Vagina (tissue), 2 donors: ENCODE data around the gene MUC6. TPM values are rescaled to one million over a fixed set of nuclear protein-coding genes. Genes with fewer than 3 reads are reported as not detected.

Experiments
- DNase-seq, 2 donors: peaks; one replicate each; pipeline ENCODE4 v3.0.0-alpha.2; 2017; ENCODE audit errors: extremely low spot score in 2 of 2
- H3K27ac ChIP-seq: fragments of 200-600 bp; sonication (generic); one replicate; pipeline ENCODE4 v1.5.1; 2019
- H3K27me3 ChIP-seq: fragments of 200-600 bp; sonication (generic); one replicate; pipeline ENCODE4 v1.5.1; 2019
- H3K36me3 ChIP-seq, 2 donors: fragments of 200-600 bp; sonication (generic); one replicate each; pipeline ENCODE4 v1.5.1; 2017 to 2019
- H3K4me1 ChIP-seq: fragments of 200-600 bp; sonication (generic); one replicate; pipeline ENCODE4 v1.5.1; 2019
- H3K4me3 ChIP-seq, 2 donors: fragments of 200-600 bp; sonication (generic); 1 replicate in 1 of 2; 2 replicates in 1 of 2; pipeline ENCODE4 v1.5.1; 2016 to 2019
- H3K9me3 ChIP-seq: fragments of 200-600 bp; sonication (generic); one replicate; pipeline ENCODE4 v1.5.1; 2019
- POLR2A ChIP-seq, 2 donors: fragments of 450-650 bp; IDR thresholded peaks; one replicate each; pipeline ENCODE4 v1.6.1; 2017; ENCODE audit warnings: antibody characterized with exemption in 2 of 2, mild to moderate bottlenecking in 2 of 2, moderate library complexity in 2 of 2
- POLR2AphosphoS5 ChIP-seq, 2 donors: sonication (generic); formaldehyde crosslinking; IDR thresholded peaks; one replicate each; pipeline ENCODE4 v1.9.0; 2017; ENCODE audit warnings: antibody characterized with exemption in 2 of 2, mild to moderate bottlenecking in 2 of 2, low read depth in 1 of 2; ENCODE audit not compliant: insufficient read depth in 1 of 2
- intact Hi-C: fragments of 100-400 bp; cut with DNase I; formaldehyde crosslinking; loops from one replicate; pipeline ENCODE4 v1.15.1; 2023
- total RNA-seq: library from RNA; depleted of rRNA; stranded (reverse); fragments of >200 nt; gene quantifications from one replicate; pipeline ENCODE4 v1.2.3, GENCODE V29; 2016
- TF ChIP-seq, protein P1 (sequence below), 3 experiments: fragments of 450-650 bp in 2 of 3; fragments of 200-600 bp in 1 of 3; sonication (generic) in 1 of 3; IDR thresholded peaks; one replicate each; pipeline ENCODE4 v1.5.1; 2017 to 2019; ENCODE audit warnings: antibody characterized with exemption in 3 of 3, mild to moderate bottlenecking in 2 of 3, moderate library complexity in 2 of 3

MUC6 gene
- total RNA-seq, 1 donor from 2014 or later, result not detected

DNA sequence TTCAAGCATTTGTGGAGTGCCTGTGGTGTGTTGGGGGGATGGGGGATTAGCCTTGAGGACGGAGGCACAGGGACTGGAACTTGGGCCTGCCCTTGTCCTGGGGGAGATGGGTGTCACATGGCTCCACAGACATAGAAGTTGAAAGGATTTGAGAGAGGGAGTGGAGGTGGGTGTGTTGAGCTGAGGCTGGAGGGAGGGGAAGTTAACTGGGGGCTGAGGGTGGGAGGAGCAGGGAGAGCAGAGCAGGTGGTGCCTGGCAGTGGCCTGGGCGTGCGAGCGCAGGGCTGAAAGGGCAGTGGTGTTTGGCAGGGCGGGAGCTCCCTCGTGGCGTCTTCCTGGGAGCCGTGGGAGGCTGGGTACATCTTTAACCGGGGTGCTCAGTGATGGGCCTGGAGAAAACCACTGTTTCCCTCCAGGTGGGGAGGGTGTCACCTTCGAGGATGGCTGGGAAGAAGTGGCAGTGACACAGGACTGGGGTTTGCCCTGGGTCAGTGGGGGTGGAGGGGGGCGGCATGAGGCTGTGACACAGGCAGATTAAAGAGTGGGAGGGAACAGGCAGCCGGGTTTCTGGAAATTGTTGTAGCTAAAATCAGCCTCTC, 65.3 kb downstream of the MUC6 start:
- no peaks in the 10 kb centered on the region for H3K27me3 ChIP-seq
- DNase-seq, result no peak
- H3K4me1 ChIP-seq, result peaks cover 20% of the 10 kb centered on the region
- H3K4me3 ChIP-seq, result no peak overlapping the region
- peaks cover 0 to 24% of the 10 kb centered on the region in 2 donors for H3K36me3 ChIP-seq
- no peak overlapping the region for H3K27ac ChIP-seq
- TF ChIP-seq POLR2A (IDR thresholded peaks at IDR 0.05) (no peak), POLR2AphosphoS5 (IDR thresholded peaks at IDR 0.05; ENCODE audit: insufficient read depth in 1 of 2, low read depth in 1 of 2) (no peak)
- TF ChIP-seq, protein P1, sequence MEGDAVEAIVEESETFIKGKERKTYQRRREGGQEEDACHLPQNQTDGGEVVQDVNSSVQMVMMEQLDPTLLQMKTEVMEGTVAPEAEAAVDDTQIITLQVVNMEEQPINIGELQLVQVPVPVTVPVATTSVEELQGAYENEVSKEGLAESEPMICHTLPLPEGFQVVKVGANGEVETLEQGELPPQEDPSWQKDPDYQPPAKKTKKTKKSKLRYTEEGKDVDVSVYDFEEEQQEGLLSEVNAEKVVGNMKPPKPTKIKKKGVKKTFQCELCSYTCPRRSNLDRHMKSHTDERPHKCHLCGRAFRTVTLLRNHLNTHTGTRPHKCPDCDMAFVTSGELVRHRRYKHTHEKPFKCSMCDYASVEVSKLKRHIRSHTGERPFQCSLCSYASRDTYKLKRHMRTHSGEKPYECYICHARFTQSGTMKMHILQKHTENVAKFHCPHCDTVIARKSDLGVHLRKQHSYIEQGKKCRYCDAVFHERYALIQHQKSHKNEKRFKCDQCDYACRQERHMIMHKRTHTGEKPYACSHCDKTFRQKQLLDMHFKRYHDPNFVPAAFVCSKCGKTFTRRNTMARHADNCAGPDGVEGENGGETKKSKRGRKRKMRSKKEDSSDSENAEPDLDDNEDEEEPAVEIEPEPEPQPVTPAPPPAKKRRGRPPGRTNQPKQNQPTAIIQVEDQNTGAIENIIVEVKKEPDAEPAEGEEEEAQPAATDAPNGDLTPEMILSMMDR (IDR thresholded peaks at IDR 0.05), result no peak
- H3K9me3 ChIP-seq, result no peaks in the 10 kb centered on the region
- intact Hi-C loops, result no loop called here

DNA sequence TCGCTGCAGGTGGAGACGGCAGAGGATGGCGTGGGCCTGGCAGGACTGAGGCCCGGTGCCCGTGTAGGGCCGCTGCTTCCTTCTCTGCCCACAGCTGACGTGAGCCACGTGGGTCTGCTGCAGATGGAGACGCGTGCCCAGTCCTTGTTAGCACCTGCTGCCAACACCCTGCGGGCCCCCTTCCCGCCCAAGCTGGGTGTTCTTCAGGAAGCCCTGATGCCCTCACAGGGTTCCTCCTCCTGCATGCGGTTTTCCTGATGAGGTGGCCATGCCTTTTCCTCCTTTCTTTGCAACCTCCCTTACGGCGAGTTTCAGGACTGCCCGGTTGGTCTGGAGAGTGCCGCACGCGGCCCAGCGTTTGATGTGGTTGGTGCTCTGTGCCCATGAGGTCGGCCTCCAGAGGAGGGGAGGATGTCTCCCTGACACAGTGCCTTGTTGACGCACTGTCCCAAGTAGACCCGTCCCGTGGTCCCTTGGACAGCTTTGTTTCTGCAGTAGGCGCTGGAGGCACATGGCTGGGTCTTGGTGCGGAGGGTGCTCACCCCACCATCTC, 66.1 kb downstream of the MUC6 start:
- H3K27me3 ChIP-seq, result no peaks in the 10 kb centered on the region
- intact Hi-C loops, result no loop called here
- H3K27ac ChIP-seq, result no peak overlapping the region
- no peak for TF ChIP-seq POLR2A (IDR thresholded peaks at IDR 0.05)
- TF ChIP-seq POLR2AphosphoS5 (IDR thresholded peaks at IDR 0.05; ENCODE audit: insufficient read depth in 1 of 2, low read depth in 1 of 2), result no peak
- TF ChIP-seq, protein P1 (IDR thresholded peaks at IDR 0.05), result no peak
- H3K36me3 ChIP-seq, result peaks cover 0 to 24% of the 10 kb centered on the region in 2 donors
- no peak overlapping the region for H3K4me3 ChIP-seq
- H3K9me3 ChIP-seq, result no peaks in the 10 kb centered on the region
- no peak for DNase-seq
- H3K4me1 ChIP-seq, result peaks cover 20% of the 10 kb centered on the region

DNA sequence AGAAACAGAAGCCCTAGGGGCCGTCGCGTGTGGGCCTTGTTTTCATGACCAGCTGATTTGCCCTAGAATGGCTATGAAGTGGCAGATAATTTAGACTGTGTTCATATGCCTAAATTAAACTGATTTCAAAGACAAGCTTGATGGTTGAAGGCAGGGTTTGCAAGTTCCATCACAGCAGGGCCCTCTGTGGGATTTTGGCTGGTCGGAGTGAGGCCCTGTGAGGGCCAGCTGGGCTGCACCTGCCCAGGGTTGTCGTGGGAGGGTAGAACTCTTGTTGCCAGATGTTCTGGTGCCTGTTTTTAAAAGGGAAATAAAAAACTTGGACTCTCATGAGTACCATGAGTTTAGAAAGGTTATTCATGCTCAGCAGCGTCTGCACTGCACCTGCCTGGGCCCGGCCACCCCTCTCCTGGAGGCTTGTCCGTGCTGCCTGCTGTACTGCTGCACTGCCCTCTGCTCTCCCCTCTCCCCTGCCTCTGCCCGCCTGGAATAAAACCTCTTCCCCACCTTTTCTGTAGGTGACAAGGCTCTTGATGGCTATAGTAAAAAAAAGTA, 66.8 kb downstream of the MUC6 start:
- intact Hi-C loops, result no loop called here

DNA sequence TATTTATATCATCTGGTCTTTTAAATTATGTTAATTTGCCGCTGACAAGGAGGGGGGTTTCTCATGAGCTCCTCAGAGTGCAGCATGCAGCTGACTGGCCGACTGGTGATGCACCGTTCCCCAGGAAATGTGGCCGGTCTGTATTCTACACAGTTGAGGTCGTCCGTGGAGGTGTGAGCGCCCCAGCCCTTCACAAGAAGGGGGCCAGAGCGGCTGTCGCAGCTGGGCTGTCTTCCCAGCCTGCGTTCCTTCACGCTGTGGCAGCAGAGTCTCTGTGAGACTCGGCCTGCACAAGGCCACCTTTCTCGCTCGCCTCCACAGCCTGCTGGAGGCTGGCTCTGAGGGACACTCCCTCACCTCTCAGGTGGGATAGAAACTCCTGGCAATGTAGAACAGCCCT, 67.7 kb downstream of the MUC6 start:
- no peak for DNase-seq
- Histone ChIP-seq H3K36me3 (peaks cover 0 to 27% of the 10 kb centered on the region in 2 donors), H3K9me3 (no peaks in the 10 kb centered on the region), H3K4me3 (no peak overlapping the region), H3K27ac (no peak overlapping the region), H3K4me1 (peaks cover 20% of the 10 kb centered on the region), H3K27me3 (no peaks in the 10 kb centered on the region)
- TF ChIP-seq POLR2A (IDR thresholded peaks at IDR 0.05) (no peak), POLR2AphosphoS5 (IDR thresholded peaks at IDR 0.05; ENCODE audit: insufficient read depth in 1 of 2, low read depth in 1 of 2) (no peak)
- TF ChIP-seq, protein P1 (IDR thresholded peaks at IDR 0.05), result no peak
- intact Hi-C loops, result no loop called here

More for the DNA sequence above, 66.8 kb downstream of the MUC6 start:
- DNase-seq, result no peak
- Histone ChIP-seq H3K9me3 (no peaks in the 10 kb centered on the region), H3K4me1 (peaks cover 20% of the 10 kb centered on the region), H3K36me3 (peaks cover 0 to 24% of the 10 kb centered on the region in 2 donors), H3K27ac (no peak overlapping the region), H3K4me3 (no peak overlapping the region), H3K27me3 (no peaks in the 10 kb centered on the region)
- TF ChIP-seq POLR2AphosphoS5 (IDR thresholded peaks at IDR 0.05; ENCODE audit: insufficient read depth in 1 of 2, low read depth in 1 of 2), result no peak
- TF ChIP-seq, protein P1 (IDR thresholded peaks at IDR 0.05), result no peak
- TF ChIP-seq POLR2A (IDR thresholded peaks at IDR 0.05), result no peak
